SIG-M5 (cell line): ENCODE data around the gene APLP2.

Experiments used
- DNase-seq: peaks from one replicate; lab custom pipeline; 2025; lab: John Stamatoyannopoulos, UW

The APLP2 gene

GRCh38 chr11:130118636-130119387 lies 49.1 kb downstream of the APLP2 start:
- no peak for DNase-seq

- no peak for DNase-seq
These were observed 50.4 kb downstream of the APLP2 start for GRCh38 chr11:130120045-130120444.

- DNase-seq, result no peak
These were observed 51.8 kb downstream of the APLP2 start for GRCh38 chr11:130121445-130121978.

GRCh38 chr11:130122141-130122575 lies 52.5 kb downstream of the APLP2 start:
- DNase-seq, result no peak

GRCh38 chr11:130123414-130124040 lies 53.8 kb downstream of the APLP2 start:
- no peak for DNase-seq

- peak; percentile 88 for DNase-seq
These were observed 54.4 kb downstream of the APLP2 start for GRCh38 chr11:130124096-130124495.

- no peak for DNase-seq
These were observed 55.9 kb downstream of the APLP2 start for GRCh38 chr11:130125638-130126037.

- no peak for DNase-seq
These were observed 56.8 kb downstream of the APLP2 start for GRCh38 chr11:130126516-130126915.

- no peak for DNase-seq
These were observed 57.8 kb downstream of the APLP2 start for GRCh38 chr11:130127509-130127908.

GRCh38 chr11:130128626-130129025 lies 58.9 kb downstream of the APLP2 start:
- DNase-seq, result no peak

- no peak for DNase-seq
These were observed 60.2 kb downstream of the APLP2 start for GRCh38 chr11:130129922-130130321.

GRCh38 chr11:130131961-130132850 lies 62.5 kb downstream of the APLP2 start:
- no peak for DNase-seq

GRCh38 chr11:130133716-130134115 lies 64.0 kb downstream of the APLP2 start:
- no peak for DNase-seq

- DNase-seq, result no peak
These were observed 66.4 kb downstream of the APLP2 start for GRCh38 chr11:130136107-130136506.

GRCh38 chr11:130137999-130138398 lies 68.3 kb downstream of the APLP2 start:
- DNase-seq, result no peak

- no peak for DNase-seq
These were observed 69.7 kb downstream of the APLP2 start for GRCh38 chr11:130139401-130139800.

- DNase-seq, result no peak
These were observed 72.1 kb downstream of the APLP2 start for GRCh38 chr11:130141561-130142341.

GRCh38 chr11:130144141-130144540 lies 74.4 kb downstream of the APLP2 start:
- DNase-seq, result no peak

- DNase-seq, result no peak
These were observed 75.2 kb downstream of the APLP2 start for GRCh38 chr11:130144861-130145281.

GRCh38 chr11:130145311-130145812 lies 75.7 kb downstream of the APLP2 start:
- no peak for DNase-seq
